HG02884 (cell line): Measurements from ENCODE around the gene GLG1.

Source experiments
- ATAC-seq: cut with Tn5 transposase; IDR thresholded peaks from one replicate; pipeline ENCODE4 v1.9.1; 2021; ENCODE audit warnings: mild to moderate bottlenecking, moderate library complexity; ENCODE audit not compliant: unreplicated experiment

Gene GLG1

GRCh38 chr16:74611721-74612120 lies 4.8 kb upstream of the GLG1 start:
- ATAC-seq: no peak

DNA sequence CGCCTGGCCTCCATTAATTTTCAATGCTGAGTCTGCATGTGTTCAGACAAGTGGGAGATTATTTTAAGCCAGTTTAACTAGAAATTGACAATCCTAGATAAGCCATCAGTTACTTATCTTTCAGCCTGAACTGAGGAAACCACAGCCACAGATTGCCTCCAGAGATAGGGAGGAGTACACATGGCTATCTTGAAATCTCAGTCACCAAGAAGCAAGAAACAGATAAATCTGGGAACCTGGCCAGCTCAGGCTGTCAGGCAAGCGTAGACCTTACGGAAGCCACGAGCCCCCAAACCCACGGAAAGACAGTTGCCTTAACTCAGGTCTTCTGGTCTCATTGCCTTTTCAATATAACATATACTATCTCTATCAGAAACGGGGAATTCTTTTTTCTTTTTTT lies 2.0 kb upstream of the GLG1 start:
- no peak for ATAC-seq

DNA sequence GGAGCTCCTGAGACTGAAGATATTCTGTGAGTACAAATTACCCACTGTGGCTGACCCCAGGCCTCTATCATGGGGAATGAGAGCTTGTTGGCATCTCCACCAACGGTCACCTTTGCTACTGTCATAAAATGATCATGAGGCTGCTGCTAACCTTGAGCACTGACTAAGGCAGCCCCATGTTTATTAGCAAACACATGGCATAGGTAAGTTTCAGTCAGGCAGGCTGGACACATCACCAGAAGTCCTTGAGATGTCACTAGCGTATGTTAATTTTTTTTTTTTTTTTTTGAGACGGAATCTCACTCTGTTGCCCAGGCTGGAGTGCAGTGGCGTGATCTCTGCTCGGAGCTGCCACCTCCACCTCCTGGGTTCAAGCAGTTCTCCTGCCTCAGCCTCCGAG lies 1.5 kb upstream of the GLG1 start:
- ATAC-seq: no peak

GRCh38 chr16:74607962-74608356 lies 1.0 kb upstream of the GLG1 start:
- ATAC-seq: no peak

GRCh38 chr16:74607310-74607961 lies 522 bp upstream of the GLG1 start:
- ATAC-seq: peak; percentile 19

DNA sequence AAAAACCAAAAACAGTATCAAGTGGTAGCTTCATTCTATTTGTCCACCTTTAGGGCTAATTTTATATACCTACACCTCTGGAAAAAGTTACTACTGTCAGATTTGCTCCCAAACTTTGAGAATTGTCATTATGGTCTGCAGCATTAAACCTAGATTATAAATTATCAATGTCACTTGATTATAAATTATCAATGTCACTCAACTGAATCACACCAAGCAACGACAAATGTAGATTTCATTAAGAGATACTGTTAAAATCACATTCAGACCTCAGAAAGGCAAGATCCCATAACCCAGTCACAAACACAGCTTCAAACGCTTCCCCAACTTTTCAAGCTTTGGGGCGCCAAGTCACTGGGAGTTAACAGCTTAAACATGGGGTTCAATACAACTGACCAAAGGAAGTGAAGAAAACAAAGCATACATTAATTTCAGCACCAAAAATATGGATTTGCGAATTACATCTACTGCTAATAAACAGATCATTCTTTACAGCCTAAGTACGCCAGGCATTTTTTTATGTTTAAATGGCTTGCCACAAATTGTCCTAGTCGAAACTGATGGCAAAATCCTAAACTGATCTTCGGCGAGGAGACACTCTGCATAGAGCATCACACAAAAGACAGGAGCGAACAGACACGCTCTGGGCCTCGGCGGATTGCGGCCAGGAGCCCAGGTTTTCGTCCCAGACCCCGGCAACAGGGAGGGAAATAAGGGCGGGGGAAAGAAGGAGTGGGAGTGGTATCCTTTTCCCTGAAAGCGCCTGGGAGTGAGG lies 981 bp downstream of the GLG1 start:
- ATAC-seq: no peak

DNA sequence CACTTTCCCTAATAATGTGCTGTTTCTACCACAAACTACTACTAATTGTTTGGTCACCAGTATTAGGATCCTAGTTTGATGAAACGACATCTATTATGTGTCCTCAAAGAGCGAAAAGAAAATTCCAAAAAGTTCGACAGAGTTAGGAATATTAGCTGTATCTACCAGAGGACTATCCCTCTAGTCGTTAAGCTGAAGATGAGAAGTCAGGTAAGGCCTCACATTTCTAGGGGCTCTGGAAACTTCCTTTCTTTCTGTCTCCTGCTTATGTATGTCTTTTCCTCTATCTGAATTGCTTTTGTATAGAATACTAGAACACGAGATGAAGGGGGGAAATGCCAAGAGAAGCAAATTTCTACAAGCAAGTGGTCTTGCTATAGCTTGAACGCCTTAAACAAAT lies 1.6 kb downstream of the GLG1 start:
- no peak for ATAC-seq

- ATAC-seq: no peak
Observed at GRCh38 chr16:74603848-74604247, 3.1 kb downstream of the GLG1 start.

GRCh38 chr16:74601126-74601871 lies 5.6 kb downstream of the GLG1 start:
- peak; percentile 73 for ATAC-seq

DNA sequence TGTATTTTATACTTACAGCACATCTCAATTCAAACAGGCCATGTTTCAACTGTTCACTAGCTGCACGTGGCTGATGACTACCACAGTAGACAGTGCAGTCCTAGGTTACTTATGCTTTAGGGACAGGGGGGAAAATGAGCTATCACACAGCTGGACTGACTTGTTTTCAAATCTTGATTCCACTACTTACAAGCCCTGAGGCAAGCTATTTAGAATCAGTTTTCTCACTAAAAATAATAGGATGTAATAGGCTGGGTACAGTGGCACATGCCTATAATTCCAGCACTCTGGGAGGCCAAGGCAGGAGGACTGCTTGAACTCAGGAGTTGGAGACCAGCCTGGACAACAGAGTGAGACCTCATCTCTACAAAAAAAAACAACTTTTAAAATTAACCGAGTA lies 10.3 kb downstream of the GLG1 start:
- ATAC-seq: no peak

DNA sequence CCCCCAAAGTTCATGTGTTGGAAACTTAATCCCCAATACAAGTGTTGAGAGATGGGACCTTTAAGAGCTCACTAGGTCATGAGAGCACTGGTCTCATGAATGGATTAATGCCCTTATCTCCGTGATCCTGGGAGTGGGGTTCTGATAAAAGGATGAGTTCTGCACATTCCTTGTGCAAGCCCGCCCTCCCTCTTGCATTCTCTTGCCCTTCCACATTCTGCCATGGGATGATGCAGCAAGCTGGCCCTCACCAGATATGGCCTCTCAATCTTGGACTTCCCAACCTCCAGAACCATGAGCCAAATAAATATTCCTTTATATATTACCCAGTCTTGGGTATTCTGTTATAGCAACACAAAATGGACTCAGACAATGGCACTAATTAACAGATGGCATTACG lies 14.1 kb downstream of the GLG1 start:
- ATAC-seq: no peak

- ATAC-seq: no peak
Observed at GRCh38 chr16:74591876-74592650, 14.9 kb downstream of the GLG1 start.

DNA sequence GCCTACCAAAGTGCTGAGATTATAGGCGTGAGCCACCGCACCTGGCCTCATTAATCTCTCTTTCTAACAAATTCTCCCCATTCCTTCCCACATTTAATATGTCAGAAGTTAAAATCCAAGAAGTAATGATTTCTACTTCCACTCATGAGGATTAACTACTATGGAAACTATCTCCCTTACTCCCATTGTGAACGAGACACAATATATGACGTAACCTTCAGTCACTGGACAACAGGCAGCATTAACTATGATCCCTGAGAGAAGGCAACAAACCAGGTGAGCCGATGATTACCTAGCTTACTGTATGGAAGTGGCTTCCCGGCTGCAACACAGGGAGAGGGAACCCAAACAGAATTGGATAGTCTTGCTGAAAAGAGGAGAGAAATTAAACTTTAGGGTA lies 20.0 kb downstream of the GLG1 start:
- ATAC-seq: no peak

DNA sequence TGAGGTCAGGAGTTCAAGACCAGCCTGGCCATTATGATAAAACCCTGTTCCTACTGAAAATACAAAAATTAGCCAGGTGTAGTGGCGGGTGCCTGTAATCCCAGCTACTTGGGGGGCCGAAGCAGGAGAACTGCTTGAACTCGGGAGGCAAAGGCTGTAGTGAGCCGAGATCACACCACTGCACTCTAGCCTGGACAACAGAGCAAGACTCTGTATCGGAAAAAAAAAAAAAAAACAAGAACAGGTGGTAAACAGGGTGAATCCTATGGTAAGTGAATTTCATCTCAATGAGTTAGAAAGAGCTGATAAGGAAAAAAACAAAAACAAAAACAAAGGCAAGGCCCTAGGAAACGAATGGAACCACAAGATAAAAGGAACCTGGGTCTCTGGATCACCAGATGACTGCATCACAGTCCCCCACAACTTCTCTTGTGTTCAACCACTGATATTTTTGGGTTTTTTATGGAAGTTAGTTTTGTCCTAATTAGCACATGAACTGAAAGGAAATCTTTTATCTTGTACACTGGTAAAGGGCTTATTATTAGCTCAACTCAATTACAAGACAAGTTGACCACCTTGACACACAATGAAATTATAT lies 21.0 kb downstream of the GLG1 start:
- no peak for ATAC-seq

- no peak for ATAC-seq
Observed at GRCh38 chr16:74583926-74584666, 22.8 kb downstream of the GLG1 start.

- no peak for ATAC-seq
Observed at GRCh38 chr16:74582970-74583369, 23.9 kb downstream of the GLG1 start.

- no peak for ATAC-seq
Observed at GRCh38 chr16:74580833-74581232, 26.1 kb downstream of the GLG1 start.

- ATAC-seq: no peak
Observed at GRCh38 chr16:74578838-74579237, 28.1 kb downstream of the GLG1 start.

- no peak for ATAC-seq
Observed at GRCh38 chr16:74578433-74578832, 28.5 kb downstream of the GLG1 start.

DNA sequence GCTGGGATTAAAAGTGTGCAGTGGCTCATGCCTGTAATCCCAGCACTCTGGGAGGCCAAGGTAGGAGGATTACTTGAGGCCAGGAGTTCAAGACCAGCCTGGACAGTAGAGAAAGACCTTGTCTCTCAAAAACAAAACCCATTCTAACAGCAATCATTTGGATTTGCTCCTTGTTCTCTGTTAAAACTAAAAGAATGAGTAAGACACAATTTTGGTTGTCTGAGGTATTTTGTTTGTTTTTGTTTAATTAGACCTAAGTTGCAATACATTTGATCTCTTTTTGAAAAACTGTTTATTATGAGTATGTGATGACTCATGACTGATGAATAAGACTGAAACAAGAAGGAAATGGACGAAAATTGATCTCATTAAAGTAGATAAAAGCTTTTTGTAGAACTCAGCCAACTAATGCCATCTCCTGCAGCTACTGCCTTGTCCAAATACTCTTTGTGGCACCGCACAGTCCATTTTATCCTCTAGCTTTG lies 29.0 kb downstream of the GLG1 start:
- peak; percentile 47 for ATAC-seq
